CD4-positive, alpha-beta T cell treated with Interleukin-4 for 1 hour (primary cell): ENCODE measurements around the gene VAV2.
"Not testable (repeated sequence)": the region's sequence is repeated elsewhere in the genome, so short reads cannot be mapped to it uniquely, and the experiment has no call there.

Source experiments
- DNase-seq, 2 donors: peaks; one replicate each; pipeline ENCODE4 v3.0.0-alpha.2; 2020 to 2022

The VAV2 gene

DNA sequence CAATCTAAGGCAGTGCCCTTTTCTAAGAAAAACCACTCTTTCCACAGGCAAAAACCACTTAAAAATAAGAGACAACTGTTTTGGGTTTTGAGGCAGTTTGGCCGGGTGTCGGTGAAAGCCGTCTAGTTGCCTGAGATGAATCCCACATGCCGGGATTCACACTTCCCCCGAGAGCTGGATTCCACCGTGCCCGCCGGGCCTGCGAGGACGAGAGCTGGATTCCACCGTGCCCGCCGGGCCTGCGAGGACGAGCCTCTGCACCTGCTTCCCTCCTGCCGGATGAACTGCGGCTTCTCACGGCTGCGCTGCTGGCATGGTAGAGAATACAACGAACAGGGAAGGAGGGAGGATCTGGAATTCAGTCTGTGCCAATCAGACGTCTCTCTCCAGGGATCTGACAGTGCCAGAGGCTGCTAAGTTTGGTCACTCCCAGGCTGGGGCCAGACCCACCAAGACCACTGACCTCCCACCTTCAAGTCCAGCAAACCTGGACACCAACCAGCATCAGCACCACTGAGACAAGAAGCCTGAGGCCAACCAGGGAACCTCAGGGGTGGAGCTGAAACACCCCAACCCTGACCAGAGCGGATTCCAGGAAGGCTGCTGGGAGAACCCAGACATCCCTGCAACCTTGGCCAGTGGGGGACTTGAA is 23.0 kb downstream of the VAV2 start:
- no peak for DNase-seq

DNA sequence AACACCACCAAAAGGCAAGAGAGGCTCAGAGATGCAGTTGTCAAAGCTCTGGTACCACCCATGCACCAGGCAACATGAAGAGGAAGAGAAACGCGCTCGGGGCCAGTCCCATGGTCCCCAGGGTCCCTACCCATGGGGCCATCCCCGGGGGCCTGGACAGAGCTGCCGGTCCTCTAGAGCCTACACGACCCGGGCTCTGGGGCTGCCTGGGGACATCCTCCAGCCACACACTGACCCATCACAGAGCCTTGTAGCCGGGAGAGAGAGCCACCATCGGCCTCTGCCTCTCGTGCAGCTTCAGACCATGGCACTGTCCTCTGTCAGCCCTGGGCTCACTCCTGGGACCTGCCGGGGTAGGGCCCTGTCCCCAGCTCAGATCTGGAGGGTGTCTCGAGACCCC is 23.7 kb downstream of the VAV2 start:
- DNase-seq: no peak

DNA sequence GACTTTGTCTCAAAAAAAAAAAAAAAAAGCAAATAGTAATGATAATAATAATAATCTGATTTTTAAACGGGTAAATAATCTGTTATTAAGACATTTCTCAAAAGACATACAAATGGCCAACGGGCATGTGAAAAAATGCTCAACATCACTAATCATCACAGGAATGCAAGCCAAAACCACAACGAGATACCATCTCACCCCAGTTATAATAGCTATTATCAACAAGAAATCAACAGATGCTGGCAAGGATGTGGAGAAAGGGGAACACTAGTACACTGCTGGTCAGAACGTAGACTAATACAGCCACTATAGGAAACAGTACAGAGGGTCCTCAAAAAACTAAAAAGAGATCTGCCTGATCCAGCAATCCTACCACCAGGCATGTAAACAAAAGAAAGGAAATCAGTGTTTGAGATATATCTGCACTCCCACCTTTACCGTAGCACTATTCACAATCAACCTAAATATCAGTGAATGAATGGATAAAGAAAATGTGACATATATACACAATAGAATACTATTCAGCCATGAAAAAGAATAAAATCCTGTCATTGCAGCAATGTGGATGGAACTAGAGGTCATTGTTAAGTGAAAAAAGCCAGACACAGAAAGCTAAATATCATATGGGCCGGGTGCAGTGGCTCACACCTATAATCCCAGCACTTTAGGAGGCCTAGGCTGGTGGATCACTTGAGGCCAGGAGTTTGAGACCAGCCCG is 24.9 kb downstream of the VAV2 start:
- no peak for DNase-seq

DNA sequence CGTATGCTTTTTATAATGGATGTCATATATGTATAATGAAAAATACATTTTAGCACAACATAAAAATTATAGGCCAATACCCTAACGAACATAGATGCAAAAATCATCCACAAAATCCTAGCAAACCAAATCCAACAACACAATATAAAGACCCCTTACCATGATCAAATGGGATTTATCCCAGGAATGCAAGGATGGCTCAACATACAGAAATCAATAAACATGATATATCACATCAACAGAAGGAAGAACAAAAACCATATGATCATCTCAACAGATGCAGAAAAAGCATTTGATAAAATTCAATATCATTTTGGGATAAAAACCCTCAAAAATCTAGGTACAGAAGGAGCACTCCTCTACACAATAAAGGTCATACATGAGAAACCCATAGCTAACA is 27.7 kb downstream of the VAV2 start:
- no peak for DNase-seq

DNA sequence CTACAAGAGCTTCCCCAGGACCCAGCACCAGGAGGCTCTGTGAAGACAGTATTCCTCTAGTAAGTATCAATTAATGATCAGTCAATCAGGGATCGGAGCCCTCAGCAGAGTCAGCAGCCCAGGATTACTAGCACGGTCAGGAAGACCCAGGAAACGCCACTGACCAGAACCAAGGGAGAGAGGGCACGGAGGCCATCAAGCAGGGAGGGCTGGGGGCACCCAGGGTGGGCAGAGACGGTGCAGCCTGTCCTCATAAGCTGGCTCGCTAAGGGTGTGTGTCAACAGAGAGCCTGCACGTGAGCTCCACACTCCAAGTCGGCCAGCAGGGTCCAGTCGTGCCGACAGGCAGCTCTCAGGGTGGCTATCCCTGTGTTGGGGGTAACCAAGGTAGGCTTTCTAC is 29.0 kb downstream of the VAV2 start:
- DNase-seq: no peak

DNA sequence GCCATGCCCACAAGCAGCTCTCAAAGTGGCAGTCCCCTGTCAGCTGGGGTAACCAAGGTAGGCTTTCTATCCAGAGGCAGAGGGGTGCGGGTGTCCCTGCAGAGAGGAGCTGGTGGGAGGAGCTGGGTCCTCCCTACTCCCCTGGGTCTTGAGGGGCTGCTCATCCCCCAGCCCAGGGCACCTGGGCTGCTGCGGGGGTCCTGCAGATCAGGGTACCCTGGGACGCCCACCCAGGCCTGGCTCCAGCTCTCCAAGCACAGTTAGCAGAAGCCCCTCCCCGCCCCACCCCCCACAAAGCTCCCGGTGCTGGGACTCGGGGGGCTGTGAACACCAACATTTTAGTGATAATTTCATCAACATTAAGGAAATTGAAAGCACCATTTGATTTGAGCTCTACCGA is 29.8 kb downstream of the VAV2 start:
- DNase-seq: no peak

DNA sequence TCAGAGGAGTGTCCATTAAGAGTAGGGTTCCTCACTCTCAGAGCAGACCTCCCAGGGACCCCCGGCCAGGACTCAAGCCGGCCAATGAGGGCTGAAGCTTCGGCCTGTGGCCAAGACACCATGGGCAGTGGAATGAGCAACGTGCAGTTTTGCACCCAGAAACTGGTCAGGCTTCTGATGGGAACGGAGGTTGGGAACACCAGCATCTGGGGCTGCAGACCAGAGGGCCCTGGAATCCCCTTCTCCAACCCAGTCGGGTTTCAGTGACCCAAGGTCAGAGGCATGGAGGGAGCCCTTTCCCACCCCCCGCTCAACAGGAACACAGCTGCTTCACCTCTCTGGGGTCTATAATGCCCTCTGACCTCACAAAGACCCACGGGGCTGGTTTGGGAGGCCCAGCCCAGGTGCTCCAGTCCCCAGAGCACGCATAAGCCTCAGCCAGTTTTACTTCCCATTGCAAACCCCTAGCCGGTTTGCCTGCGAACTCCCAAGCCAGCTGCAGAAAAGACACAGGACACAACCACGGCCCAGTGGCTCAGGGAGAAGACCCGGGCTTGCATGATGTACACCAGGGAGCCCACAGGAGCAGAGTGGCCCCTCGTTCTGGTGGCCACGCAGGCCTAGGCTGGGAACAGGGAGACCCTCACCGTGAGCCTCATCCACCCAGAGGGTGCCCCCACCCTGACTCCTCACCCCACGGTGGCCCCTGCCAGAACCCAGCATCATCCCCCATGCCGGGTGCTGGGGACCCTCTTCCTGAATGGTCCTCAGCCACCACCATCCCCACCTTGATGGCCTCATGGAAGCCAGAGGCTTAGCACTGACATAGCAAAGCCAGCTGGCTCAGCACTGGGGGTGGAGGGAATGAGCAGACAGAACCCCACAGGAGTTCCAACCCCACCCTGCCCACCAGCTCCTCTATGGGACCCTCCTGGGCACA is 30.6 kb downstream of the VAV2 start:
- no peak for DNase-seq

DNA sequence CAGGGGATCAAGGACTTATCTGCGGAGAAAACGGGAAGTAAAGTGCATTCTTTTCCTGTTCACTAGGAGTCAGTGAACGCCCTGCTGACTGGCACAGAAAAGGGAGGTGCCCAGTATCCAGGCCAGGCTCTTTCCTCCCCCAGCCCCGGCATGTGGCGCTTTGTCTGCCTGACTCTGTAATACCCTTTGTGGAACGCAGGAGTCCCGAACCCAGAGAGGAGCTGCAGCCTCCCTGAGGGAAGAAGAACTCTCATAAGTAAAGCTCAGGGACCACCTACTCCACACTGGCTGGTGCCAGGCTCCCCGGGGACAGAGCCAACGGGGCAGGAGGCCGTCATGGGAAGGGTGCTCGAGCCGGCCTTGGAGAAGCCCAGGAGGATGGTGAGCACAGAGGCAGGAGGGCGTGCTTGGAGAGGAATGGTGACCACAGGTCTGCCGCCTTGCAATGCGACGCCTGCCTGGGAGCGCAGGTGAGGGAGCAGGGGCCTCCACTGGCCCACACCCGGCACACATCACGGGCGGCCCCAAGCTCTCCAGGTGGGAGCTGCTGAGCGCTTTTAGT is 31.5 kb downstream of the VAV2 start:
- peak in 1 of 2 donors; percentile 45 for DNase-seq

DNA sequence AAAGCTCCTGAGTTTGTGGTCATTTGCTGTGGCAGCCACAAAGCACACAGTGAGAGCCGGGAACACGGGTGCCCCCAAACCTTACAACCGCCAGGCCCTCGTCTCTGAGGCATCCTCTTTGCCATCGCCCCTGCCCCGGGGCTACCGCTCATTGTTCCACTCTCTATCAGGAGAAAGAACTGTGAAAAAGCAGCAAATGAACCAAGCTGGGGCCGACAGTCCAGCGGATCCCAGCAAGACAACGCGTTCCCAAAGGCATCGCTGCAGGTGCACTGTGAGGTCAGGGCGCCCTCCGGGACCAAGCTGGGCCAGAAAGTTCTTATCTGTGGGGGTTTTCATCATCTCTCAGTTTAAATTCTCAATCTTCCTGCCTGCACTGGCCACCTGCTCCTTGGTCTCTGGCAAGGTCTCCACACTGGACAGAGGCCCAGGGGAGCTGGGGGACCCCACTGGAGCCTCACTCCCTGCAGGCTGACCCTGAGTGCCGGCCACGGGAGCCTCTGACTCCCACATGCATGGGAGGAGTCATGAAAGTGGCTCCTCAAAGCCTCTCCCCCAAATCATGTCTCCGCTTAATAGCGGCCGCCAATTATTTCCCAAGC is 32.1 kb downstream of the VAV2 start:
- no peak for DNase-seq

DNA sequence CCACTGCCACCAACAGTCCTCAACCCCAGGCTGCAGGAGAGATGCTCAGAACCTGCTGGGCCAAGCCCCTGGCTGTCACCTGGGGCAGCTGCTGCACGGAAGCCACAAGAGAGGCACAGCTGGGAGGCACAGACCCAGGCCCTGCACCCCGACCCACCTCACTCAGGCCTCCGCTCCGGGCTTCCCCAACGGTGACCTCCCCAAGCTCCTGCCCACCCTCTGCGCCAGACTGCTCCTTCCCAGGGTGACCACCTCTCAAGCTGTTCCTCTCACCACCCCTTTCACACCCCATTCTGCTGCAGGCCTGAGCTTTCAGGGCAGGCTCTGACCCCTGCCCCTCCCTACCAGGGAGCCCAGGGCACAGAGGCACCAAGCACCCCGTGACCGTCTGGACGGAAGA is 33.0 kb downstream of the VAV2 start:
- no peak for DNase-seq

DNA sequence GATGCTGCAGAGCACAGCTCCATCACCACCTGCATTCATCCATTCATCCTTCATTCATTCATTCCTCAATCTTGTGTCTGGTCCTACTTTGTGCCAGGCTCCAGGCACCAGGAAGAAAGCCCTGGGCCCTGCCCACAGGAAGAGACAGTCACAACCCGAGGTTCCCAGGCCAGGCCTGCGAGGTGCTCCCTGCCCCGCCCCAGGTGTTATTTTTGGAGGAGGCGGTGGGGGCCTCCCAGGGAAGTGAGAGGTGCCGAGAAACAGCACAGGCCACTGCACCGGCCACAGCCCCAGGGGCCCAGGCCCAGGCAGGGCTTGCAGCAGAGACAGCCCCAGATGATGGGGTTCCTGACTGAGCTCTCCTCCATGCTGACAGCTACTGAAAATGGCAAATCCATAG is 33.4 kb downstream of the VAV2 start:
- no peak for DNase-seq

DNA sequence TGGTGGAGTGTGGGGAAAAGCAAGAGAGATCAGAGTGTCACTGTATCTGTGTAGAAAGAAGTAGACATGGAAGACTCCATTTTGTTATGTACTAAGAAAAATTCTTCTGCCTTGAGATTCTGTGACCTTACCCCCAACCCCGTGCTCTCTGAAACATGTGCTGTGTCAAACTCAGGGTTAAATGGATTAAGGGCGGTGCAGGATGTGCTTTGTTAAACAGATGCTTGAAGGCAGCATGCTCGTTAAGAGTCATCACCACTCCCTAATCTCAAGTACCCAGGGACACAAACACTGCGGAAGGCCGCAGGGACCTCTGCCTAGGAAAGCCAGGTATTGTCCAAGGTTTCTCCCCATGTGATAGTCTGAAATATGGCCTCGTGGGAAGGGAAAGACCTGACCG is 34.4 kb downstream of the VAV2 start:
- not testable (repeated sequence) for DNase-seq

DNA sequence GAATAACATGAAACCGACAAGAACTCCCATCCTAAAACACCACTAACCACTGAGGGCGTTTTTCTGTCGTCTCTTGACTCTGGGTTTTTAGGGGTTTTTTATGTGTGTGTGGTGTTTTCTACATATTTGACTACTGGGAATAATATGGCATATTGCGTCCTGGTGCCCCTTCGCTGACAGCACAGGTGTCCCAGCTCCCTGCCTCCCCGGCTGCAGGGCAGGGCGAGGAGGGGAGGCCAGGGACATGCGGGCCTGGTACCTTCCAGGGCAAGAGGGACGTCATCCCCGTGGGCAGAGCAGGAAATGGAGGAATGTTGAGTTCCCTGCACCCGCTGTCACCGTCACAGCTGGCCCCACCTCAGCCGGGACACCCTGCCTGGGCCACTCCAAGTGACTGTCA is 34.8 kb downstream of the VAV2 start:
- no peak for DNase-seq

DNA sequence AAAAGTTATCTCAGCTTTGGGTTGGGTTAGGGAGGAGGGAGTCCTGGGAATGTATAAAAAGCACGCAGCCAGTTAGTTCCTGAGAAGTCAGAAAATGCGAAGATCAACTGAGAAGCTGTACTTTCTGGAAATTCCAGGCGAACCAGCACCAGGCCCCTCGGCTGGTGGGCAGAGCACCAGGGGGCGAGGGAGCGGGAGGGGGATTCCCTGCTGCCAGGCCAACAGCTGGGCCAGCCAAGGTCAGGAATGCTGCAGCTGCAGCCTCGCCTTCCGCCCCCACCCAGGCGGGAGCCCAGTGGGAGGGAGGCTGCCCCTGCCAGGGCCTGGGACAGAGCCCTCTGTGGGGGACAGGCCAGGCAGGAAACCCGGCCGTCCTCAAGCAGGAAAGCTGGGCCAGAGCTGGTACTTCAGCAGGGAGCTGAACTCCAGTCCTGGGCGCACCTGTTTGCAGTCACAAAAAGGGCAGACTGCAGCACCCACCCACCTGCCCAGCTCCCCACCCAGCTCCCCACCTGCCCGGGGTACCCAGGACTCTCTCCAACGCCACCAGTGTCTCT is 35.5 kb downstream of the VAV2 start:
- no peak for DNase-seq

DNA sequence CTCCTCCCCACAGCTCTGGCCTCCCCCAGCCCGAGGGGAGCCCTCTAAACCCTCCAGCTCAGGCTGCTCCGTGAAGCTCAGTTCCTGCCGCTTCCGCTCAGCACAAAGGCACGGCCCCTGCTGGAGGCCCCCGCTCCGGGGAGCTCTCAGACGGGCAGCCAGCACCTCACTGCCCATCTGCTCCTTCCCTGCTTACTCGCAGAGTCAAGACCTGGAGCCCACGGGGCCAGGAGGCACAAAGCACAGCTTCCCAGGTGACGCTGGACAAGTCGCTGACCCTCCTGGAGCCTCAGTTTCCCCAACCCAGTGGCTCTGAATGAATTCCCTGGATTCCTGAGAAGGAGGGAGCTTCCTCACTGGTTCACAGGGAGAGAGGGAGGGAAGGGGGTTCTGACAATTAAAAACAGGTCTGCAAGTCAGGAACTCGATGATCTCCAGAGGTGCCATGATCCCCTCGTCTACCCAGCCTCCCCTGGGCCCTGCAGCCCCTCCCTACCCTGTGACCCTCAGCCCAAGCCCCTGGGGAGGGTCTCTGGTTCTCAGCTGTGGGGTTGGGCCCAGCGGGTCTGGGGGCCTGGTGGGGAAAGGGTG is 36.2 kb downstream of the VAV2 start:
- peak; percentile 16 to 43 for DNase-seq

DNA sequence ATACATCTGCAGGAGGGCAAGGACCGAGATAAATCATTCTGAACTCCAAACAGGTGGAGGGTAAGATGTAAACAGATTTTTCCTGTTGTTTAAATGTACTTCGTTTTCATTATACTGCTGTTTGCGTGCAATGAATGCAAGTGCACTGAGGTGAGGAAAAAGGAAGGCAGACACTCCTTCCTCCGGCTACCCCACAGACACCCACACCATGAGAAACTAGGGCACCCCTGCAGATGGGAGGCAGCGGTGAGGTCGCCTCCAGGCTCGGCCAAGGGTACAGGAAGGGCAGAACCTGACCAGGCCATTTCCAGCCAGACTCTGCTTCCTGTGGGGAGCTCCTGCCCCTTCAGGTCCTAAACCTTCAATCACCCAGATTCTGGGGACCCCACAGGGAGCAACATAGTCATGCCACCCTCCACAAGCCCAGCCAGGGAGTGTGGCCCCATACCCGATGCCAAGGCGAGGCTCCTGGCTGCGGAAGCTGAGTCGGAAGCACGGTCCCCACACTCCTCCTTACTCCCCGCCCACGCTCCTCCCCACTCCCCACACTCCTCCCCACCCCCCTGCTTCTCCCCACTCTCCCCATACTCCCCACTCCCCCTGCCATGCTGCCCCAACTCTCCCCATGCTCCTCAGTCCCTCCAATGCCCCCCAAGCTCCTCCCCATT is 37.1 kb downstream of the VAV2 start:
- peak in 1 of 2 donors; percentile 14 for DNase-seq

DNA sequence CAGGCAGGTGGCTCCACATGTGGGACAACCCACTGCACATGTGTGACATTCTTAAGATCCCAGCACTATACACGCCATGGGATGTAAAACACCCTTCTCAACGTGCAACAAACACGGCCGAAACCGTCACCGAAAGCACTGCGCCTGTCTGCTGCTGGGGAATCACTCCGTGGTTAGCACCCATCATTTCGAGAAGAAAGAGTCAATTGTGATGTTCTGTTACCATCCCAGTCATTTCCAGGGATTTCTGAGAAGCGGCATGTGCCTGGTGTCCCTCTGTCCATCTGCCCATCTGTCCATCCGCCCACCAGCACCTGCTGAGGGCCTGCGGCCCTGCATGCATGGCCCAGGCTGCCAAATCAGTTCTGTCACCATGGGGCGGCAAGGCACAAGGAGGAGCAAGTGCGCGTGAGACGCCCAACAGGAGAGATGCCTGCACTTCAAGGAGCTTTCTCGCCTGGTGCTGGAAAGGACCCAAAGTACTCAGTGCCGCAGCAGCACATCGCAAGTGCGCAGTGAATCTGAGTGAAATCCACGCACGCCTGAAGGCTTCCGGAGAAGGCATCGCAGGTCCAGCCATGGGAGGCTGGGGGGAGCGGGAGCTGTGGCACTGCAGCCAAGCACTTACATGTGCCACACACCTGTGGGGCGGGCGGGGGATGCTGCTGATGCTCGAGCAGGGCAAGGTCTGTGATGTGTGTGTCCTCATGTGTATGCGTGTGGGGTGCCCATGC is 38.0 kb downstream of the VAV2 start:
- DNase-seq: no peak

DNA sequence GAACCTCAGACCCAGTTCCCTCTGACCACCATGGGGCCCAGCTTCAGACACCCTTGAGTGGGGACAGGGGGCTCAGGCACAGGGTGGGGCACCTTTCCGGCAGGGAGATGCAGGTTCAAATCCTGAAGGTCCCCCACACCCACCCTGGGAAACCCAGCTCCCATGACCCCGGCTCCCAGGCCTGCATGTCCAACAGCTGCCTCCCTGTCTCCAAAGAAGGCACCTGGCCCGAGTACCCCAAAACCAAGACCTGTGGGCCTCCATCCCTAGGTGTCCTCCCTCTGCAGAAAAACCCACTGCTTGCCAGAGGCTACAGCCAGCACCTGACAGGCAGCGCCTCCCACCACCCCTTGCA is 38.5 kb downstream of the VAV2 start:
- DNase-seq: no peak

DNA sequence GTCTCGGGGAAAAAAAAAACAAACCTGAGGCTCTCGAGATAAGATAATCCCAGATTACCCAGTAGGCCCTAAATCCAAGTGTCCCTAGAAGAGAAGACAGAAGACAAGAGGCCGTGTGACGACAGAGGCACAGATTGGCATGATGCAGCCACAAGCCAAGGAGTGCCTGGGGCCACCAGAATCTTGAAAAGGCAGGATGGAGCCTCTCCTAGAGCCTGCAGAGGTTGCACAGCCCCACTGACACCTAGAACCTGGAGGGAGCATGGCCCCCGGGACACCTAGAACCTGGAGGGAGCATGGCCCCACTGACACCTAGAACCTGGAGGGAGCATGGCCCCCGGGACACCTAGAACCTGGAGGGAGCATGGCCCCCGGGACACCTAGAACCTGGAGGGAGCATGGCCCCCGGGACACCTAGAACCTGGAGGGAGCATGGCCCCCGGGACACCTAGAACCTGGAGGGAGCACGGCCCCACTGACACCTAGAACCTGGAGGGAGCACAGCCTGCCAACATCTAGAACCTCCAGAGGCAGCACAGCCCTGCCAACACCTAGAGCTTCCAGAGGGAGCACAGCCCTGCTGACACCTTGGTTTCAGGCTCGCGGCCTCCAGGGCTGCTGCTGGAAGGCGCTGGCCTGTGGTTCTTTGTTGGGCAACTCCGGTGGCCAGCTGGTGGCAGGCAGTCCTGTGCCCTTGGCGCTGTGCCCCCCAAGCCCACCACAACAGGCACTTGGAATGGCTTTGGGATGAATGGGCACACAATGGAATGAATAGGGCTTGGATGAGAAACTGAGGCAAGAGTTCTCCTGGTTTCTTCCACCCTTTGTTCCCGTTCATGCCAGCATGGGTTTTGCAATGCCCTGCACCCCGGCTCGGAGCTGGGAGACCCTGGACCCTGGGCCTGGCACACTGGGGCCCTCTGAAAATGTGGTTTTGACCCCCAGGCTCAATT is 39.2 kb downstream of the VAV2 start:
- DNase-seq: no peak

DNA sequence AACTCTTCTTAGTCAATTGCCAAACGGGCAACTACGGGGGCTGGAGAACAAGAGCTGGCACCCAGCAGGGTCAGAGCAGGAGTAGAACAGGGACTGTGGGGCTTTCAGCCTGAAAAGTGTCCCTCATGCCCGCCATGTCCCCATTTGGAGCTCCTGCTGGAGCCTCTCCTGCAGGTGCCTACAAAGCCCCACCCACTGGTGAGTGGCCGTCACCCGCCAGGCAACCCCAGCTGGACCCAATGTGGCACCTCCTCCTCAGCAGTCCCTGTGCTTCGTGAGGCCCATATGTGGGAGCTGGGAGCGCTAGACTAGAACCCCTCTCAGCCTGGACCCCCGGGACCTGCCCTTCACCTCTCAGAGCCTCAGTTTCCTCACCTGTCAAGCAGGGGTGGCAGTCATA is 40.9 kb downstream of the VAV2 start:
- DNase-seq: no peak
